ENCODE data around the gene BTBD6. TPM values are rescaled to one million over a fixed set of nuclear protein-coding genes. Genes with fewer than 3 reads are reported as not detected.

The BTBD6 gene
- total and polyA plus RNA-seq, 9 of the 15 experiments (the other 6 are each of a cell fraction or from before 2014, with no cell fraction given): not detected

- TF ChIP-seq TEAD2 (tag; IDR thresholded peaks at IDR 0.05) (no peak), MTA1 (IDR thresholded peaks at IDR 0.05; ENCODE audit: borderline replicate concordance) (no peak), PKNOX1 (IDR thresholded peaks at IDR 0.05) (no peak), MCM3 (IDR thresholded peaks at IDR 0.05) (no peak), BMI1 (IDR thresholded peaks at IDR 0.05; ENCODE audit: low read length) (no peak), SIRT6 (IDR thresholded peaks at IDR 0.05; ENCODE audit: low read depth, low read length) (no peak)
Measured at GRCh38 chr14:105249182-105250007, 1.1 kb downstream of the BTBD6 start (continued).

GRCh38 chr14:105250008-105250366, 1.7 kb downstream of the BTBD6 start:
- in situ Hi-C loops (cut with MboI): no loop called here
- Histone ChIP-seq H4K20me1 (replicated peaks; ENCODE audit: control insufficient read depth, insufficient read depth, low read length) (no peaks in the 10 kb centered on the region), H3K79me2 (ENCODE audit: control insufficient read depth, insufficient read depth, low read length) (no peaks in the 10 kb centered on the region)
- TF ChIP-seq ZNF512 (tag; IDR thresholded peaks at IDR 0.05) (no peak), POLR3G (IDR thresholded peaks at IDR 0.05; ENCODE audit: extremely low read depth, insufficient read length, insufficient replicate concordance) (no peak), ZNF395 (CRISPR knock-in tag; IDR thresholded peaks at IDR 0.05) (no peak), RBM15 (IDR thresholded peaks at IDR 0.05; ENCODE audit: insufficient read depth, low read length) (no peak), ZEB2 (IDR thresholded peaks at IDR 0.05) (no peak), FIP1L1 (IDR thresholded peaks at IDR 0.05; ENCODE audit: low read depth, low read length, poor library complexity, severe bottlenecking) (no peak), FOS (IDR thresholded peaks at IDR 0.05; ENCODE audit: extremely low read depth, insufficient read length) (no peak), CBX5 (IDR thresholded peaks at IDR 0.05; ENCODE audit: borderline replicate concordance, low read depth) (no peak), E4F1 (CRISPR knock-in tag; IDR thresholded peaks at IDR 0.05; ENCODE audit: borderline replicate concordance) (no peak), NFRKB (IDR thresholded peaks at IDR 0.05; ENCODE audit: low read depth) (no peak)

More at GRCh38 chr14:105250008-105250366, 1.7 kb downstream of the BTBD6 start:
- H3K9me3 ChIP-seq (replicated peaks; ENCODE audit: control insufficient read depth, insufficient read depth, low read depth, low read length): no peaks in the 10 kb centered on the region
- peaks cover 23% of the 10 kb centered on the region; the same call in 2 of the 3 replicates for H3K36me3 ChIP-seq (ENCODE audit: control insufficient read depth, insufficient read depth, low read length)
- no peak overlapping the region for H3K27ac ChIP-seq (ENCODE audit: extremely low read depth, low read depth, low read length)
- ChIA-PET CTCF (ENCODE audit: low intra/inter-chr PET ratio) (no interaction called here), POLR2A (interaction anchor here (0.7 kb wide), 1 partner anchor 86 kb away, joined by 3 read pairs; no protein-coding TSS in a partner anchor)
- no peak overlapping the region for H2AFZ ChIP-seq (ENCODE audit: low read depth, low read length)
- no peaks in the 10 kb centered on the region for H3K27me3 ChIP-seq (ENCODE audit: control insufficient read depth in 2 of 2, insufficient read depth in 2 of 2, low read length in 2 of 2)
- intact Hi-C loops (cut with micrococcal nuclease): no loop called here
- 95% methylated on average over 12 of the region's 16 CpGs for WGBS (ENCODE audit: insufficient coverage, low coverage, missing lambda C conversion rate)
- no peak overlapping the region for H3K9ac ChIP-seq (ENCODE audit: insufficient read depth in 1 of 2, low read depth in 2 of 2, low read length in 2 of 2)
- H3K9me1 ChIP-seq (ENCODE audit: control insufficient read depth, insufficient read depth, low read length): no peaks in the 10 kb centered on the region
- FAIRE-seq: no peak
- no peaks in the 10 kb centered on the region for H3K4me1 ChIP-seq (replicated peaks in 1 of 2; ENCODE audit: control insufficient read depth in 2 of 2, insufficient read depth in 2 of 2, low read length in 2 of 2)
- no peak overlapping the region for H3K4me3 ChIP-seq
- no peak for ATAC-seq
- no peak overlapping the region for H3K4me2 ChIP-seq (ENCODE audit: insufficient read depth, low read length)
- BruUV-seq (replicated peaks): no TSS peak
- DNase-seq (ENCODE audit: extremely low read depth in 1 of 4, low spot score in 3 of 4): no peak
